GM21723 (cell line): ENCODE results near the gene HNRNPD.
"Not testable (repeated sequence)": the region's sequence is repeated elsewhere in the genome, so short reads cannot be mapped to it uniquely, and the experiment has no call there.

Experiments
- ATAC-seq: cut with Tn5 transposase; IDR thresholded peaks from one replicate; pipeline ENCODE4 v1.9.1; 2021; ENCODE audit warnings: mild to moderate bottlenecking, moderate library complexity; ENCODE audit not compliant: unreplicated experiment

The HNRNPD gene

GRCh38 chr4:82373486-82373815, 340 bp downstream of the HNRNPD start:
- peak; percentile 19 for ATAC-seq

- peak; percentile 34 for ATAC-seq
Observed at GRCh38 chr4:82372517-82373485, 990 bp downstream of the HNRNPD start.

- ATAC-seq, result no peak
Observed at GRCh38 chr4:82371497-82371896, 2.3 kb downstream of the HNRNPD start.

GRCh38 chr4:82367438-82368097, 6.2 kb downstream of the HNRNPD start:
- no peak for ATAC-seq

DNA sequence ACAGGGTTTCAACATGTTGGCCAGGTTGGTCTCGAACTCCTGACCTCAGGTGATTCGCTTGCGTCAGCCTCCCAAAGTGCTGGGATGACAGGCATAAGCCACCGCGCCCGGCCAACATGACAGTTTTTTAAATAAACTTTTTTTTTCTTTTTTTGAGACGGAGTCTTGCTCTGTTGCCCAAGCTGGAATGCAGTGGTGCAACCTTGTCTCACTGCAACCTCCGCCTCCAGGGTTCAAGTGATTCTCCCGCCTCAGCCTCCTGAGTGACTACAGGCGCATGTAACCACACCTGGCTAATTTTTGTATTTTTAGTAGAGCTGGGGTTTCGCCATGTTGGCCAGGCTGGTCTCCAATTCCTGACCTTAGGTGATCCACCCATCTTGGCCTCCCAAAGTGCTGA, 7.4 kb downstream of the HNRNPD start:
- ATAC-seq, result not testable (repeated sequence)

GRCh38 chr4:82363896-82364487, 9.8 kb downstream of the HNRNPD start:
- ATAC-seq, result no peak

- peak; percentile 45 for ATAC-seq
Observed at GRCh38 chr4:82362565-82362964, 11.2 kb downstream of the HNRNPD start.

- ATAC-seq, result no peak
Observed at GRCh38 chr4:82360298-82361177, 13.3 kb downstream of the HNRNPD start.

- ATAC-seq, result no peak
Observed at GRCh38 chr4:82358847-82359246, 14.9 kb downstream of the HNRNPD start.

DNA sequence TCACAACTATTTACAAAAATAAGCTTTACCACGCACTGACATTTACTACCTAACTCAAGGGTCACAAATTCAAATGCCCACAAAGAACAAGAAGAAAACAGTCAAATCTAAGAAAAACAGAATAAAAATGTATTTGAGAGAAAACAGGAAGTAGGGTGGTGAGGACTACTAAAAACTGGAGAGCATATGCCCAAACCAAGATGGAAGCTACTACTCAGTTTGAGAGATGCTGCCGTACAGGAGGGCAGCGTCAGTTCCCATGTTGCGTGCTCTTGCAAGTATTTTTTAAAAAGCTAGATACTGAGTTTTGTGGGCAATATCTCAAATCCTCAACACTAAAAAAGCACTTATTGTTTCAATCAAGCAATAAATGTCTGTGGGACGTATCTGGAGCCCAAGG, 16.2 kb downstream of the HNRNPD start:
- ATAC-seq, result no peak

DNA sequence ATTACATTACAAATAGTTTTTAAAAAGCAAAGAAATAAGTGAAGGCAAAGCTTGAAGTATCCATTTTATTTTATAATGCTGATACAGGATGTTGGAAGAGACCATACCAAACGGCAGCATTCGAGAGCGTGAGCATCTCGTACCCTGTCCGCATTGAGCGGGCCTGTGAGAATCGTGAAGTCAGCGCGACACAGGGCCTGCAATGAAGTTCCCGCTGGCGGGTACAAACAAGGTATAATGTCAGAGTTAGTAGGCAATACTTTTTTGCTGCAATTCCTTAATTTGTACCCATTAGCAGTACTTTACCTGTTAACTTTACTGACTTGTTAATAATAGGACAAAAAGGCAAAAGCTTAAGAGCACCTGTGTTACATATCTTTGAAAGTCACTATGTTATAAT, 19.0 kb downstream of the HNRNPD start:
- ATAC-seq, result no peak

GRCh38 chr4:82352825-82353366, 20.9 kb downstream of the HNRNPD start:
- no peak for ATAC-seq

DNA sequence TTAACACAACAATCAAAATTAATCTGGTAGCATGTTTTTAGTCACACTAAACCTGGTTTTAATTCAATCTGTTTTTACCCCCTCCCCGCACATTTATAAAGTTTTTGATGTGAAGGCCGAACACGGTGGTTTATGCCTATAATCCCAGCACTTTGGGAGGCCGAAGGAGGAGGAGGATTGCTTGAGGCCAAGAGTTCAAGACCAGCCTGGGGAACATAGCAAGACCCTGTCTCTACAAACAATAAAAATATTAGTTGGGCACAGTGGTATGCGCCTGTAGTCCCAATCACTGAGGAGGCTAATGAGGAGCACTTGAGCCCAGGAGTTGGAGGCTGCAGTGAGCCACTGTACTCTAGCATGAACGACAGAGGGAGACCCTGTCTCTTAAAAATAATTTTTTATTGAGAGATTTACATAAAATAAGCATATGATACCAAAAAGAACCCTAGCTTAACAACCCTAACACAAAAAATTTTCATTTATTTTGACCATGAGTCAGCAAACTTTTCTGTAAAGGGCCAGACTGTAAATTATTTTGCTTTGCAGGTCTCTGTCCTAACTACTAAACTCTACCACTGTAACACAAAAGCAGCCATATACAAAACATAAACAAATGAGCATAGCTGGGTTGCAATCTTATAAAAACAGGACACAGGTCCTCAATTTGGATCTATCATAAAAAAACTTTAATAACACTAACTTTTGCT, 21.5 kb downstream of the HNRNPD start:
- ATAC-seq, result no peak

DNA sequence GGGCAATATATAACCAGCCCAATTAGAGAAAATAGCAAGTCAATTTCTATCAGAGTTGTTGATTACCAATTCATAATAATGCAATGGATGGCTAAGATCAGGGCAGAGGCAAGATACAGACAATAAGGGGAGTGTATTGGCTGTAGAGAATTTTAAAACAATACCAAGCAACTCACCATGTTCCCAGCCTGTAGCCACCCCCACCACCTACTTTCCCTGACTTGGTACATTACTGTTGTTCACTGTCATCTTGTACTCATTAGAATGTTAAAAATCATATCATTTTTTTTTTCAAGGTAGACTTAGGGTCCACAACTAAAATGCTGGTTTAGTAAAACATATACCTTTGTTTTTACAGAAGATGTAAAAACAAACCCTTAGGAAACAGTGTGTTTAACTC, 27.7 kb downstream of the HNRNPD start:
- no peak for ATAC-seq

DNA sequence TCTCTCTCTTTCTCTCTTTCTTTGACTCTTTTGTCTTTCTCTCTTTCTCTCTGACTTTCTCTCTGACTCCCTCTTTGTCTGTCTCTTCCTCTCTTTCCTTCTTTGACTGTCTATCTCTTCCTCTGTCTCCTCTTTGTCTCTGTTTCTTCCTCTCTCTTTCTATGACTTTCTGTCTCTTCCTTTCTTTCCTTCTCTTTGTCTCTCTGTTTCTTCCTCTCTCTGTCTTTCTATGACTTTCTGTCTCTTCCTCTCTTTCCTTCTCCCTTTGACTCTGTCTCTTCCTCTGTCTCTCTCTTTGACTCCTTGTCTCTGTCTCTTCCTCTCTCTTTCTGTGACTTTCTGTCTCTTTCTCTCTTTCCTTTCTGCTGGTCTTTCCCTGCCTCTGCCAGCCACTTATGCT, 38.7 kb downstream of the HNRNPD start:
- ATAC-seq, result no peak

DNA sequence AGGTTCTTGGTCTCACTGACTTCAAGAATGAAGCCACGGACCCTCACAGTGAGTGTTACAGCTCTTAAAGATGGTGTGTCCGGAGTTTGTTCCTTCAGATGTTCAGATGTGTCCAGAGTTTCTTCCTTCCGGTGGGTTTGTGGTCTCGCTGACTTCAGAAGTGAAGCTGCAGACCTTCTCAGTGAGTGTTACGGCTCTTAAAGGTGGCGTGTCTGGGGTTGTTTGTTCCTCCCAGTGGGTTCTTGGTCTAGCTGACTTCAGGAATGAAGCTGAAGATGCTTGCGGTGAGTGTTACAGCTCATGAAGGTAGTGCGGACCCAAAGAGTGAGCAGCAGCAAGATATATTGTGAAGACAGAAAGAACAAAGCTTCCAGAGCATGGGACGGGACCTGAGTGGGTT, 40.1 kb downstream of the HNRNPD start:
- ATAC-seq, result not testable (repeated sequence)

- ATAC-seq, result no peak
Observed at GRCh38 chr4:82331814-82332213, 42.0 kb downstream of the HNRNPD start.

DNA sequence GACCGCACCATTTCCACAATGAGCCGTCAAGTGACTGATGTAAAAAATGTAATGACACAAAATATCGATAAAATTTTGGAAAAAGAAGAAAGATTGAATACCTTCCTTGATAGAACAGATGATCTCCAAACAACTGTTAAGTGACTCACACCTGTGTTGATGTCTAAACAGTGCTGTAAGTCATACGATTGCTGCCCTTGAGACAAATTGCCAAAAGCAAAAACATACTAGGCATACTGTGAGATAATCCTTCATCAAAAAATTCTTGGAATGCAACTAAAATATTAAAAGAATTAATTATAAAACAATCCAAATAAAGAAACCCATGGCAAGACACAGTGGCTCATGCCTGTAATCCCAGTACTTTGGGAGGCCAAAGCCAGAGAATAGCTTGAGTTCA, 53.4 kb downstream of the HNRNPD start:
- no peak for ATAC-seq

GRCh38 chr4:82303063-82303462, 70.7 kb downstream of the HNRNPD start:
- not testable (repeated sequence) for ATAC-seq
